Keratinocyte (primary cell): ENCODE measurements around the gene ZNF646.

Experiments
- EZH2 ChIP-seq: IDR thresholded peaks from one replicate; pipeline ENCODE4 v1.6.1; 2012; ENCODE audit warnings: inconsistent platforms, mild to moderate bottlenecking, low read length, moderate library complexity
- TF ChIP-seq, protein P1 (sequence below), 3 experiments: IDR thresholded peaks in 1 of 3; conservative IDR thresholded peaks in 1 of 3; optimal IDR thresholded peaks in 1 of 3; 2 replicates in 2 of 3; 3 replicates in 1 of 3; pipeline versions ENCODE3 to v1.5.1; 2011; ENCODE audit warnings: low read length in 3 of 3, mild to moderate bottlenecking in 3 of 3, moderate library complexity in 2 of 3, control low read depth in 1 of 3, inconsistent platforms in 1 of 3; ENCODE audit not compliant: insufficient read depth in 2 of 3; ENCODE audit errors: extremely low read depth in 1 of 3

DNA sequence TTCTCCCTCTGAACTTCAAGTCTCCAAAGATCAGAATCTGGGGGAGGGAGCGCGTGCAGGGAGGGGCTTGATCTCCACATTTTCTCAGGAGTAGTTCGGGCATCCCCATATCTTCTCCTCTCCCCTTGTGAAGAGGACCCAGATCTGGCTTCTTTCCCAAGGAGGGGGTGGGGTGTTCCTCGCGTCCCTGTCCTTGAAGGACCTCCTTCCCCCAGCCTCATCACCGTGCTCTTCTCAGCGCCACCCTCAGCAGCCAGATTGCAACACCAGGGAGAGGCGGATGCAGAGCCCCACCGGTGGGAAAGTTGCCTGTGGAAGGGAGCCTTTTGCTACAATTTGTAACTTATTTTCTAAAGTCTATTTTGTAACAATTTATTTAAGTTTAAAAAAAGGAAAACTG lies 8.9 kb downstream of the ZNF646 start:
- TF ChIP-seq, protein P1, sequence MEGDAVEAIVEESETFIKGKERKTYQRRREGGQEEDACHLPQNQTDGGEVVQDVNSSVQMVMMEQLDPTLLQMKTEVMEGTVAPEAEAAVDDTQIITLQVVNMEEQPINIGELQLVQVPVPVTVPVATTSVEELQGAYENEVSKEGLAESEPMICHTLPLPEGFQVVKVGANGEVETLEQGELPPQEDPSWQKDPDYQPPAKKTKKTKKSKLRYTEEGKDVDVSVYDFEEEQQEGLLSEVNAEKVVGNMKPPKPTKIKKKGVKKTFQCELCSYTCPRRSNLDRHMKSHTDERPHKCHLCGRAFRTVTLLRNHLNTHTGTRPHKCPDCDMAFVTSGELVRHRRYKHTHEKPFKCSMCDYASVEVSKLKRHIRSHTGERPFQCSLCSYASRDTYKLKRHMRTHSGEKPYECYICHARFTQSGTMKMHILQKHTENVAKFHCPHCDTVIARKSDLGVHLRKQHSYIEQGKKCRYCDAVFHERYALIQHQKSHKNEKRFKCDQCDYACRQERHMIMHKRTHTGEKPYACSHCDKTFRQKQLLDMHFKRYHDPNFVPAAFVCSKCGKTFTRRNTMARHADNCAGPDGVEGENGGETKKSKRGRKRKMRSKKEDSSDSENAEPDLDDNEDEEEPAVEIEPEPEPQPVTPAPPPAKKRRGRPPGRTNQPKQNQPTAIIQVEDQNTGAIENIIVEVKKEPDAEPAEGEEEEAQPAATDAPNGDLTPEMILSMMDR (optimal IDR thresholded peaks at IDR 0.05 in 1 of 3, IDR thresholded peaks at IDR 0.05 in 1 of 3, conservative IDR thresholded peaks at IDR 0.05 in 1 of 3; ENCODE audit: extremely low read depth in 1 of 3, insufficient read depth in 2 of 3, low read length in 3 of 3), result no peak
- TF ChIP-seq EZH2, result no peak
